K562 (cell line): ENCODE measurements around the gene TIGAR. TPM values are rescaled to one million over a fixed set of nuclear protein-coding genes. Genes with fewer than 3 reads are reported as not detected.

Source experiments
- ATAC-seq: fragments of 200-7000 bp; cut with Tn5 transposase; 3 replicates; pipeline ENCODE4 v1.9.1; 2020; ENCODE audit warnings: moderate library complexity
- BruUV-seq: library from RNA; stranded (reverse); fragments of 400-500 nt; replicated peaks from 2 replicates; lab custom pipeline; 2021; lab: Mats Ljungman, UMichigan
- CTCF ChIA-PET: fragments of 300-600 bp; formaldehyde crosslinking; extraction: SDS; loops from one replicate; lab custom pipeline; 2021; ENCODE audit warnings: low intra/inter-chr PET ratio; lab: Yijun Ruan, JAX
- POLR2A ChIA-PET: fragments of 300-600, 350-650 bp; sonication (Branson Sonifier 250); formaldehyde crosslinking; extraction: SDS; loops from one replicate; lab custom pipeline; 2021; ENCODE audit warnings: antibody characterized with exemption, inconsistent platforms; lab: Yijun Ruan, JAX
- DNase-seq, 4 experiments: peaks; one replicate each; pipeline versions ENCODE4 v3.0.0 to v3.0.0-alpha.2; 2011 to 2018; ENCODE audit warnings: low spot score in 3 of 4, mixed read lengths in 3 of 4; ENCODE audit errors: extremely low read depth in 1 of 4
- FAIRE-seq: peaks from 2 replicates; lab custom pipeline; 2011; peaks lifted over from hg19 to GRCh38; lab: Jason Lieb, UNC
- H2AFZ ChIP-seq: 2 replicates; pipeline ENCODE4 v1.6.0; 2011; ENCODE audit warnings: low read depth, low read length, control low read depth, inconsistent platforms
- H3K27ac ChIP-seq: fragments of 200-600 bp; 3 replicates; pipeline ENCODE4 v1.8.0; 2011; ENCODE audit warnings: low read depth, mild to moderate bottlenecking, control low read depth, inconsistent platforms, low read length, moderate library complexity, mixed read lengths; ENCODE audit errors: extremely low read depth
- H3K27me3 ChIP-seq, 2 experiments: fragments of 300-600 bp in 1 of 2; 2 replicates in 1 of 2; 3 replicates in 1 of 2; pipeline versions ENCODE4 v1.6.0 to v1.8.0; 2011; ENCODE audit warnings: inconsistent platforms in 2 of 2, low read length in 2 of 2, mild to moderate bottlenecking in 1 of 2, mixed read lengths in 1 of 2, moderate library complexity in 1 of 2; ENCODE audit not compliant: control insufficient read depth in 2 of 2, insufficient read depth in 2 of 2
- H3K36me3 ChIP-seq: fragments of 300-600 bp; 3 replicates; pipeline ENCODE4 v1.8.0; 2011; ENCODE audit warnings: mild to moderate bottlenecking, low read length, inconsistent platforms; ENCODE audit not compliant: control insufficient read depth, insufficient read depth
- H3K4me1 ChIP-seq, 2 experiments: fragments of 200-600 bp in 1 of 2; replicated peaks in 1 of 2; 2 replicates in 1 of 2; 3 replicates in 1 of 2; pipeline versions ENCODE4 v1.5.1 to v1.8.0; 2011; ENCODE audit warnings: inconsistent platforms in 2 of 2, low read length in 2 of 2, mild to moderate bottlenecking in 1 of 2, mixed read lengths in 1 of 2, moderate library complexity in 1 of 2; ENCODE audit not compliant: control insufficient read depth in 2 of 2, insufficient read depth in 2 of 2
- H3K4me2 ChIP-seq: 2 replicates; pipeline ENCODE4 v1.6.1; 2011; ENCODE audit warnings: low read length, control low read depth, inconsistent platforms, mixed read lengths; ENCODE audit not compliant: insufficient read depth
- H3K4me3 ChIP-seq: fragments of 200-600 bp; sonication (generic), shearing (Covaris generic); 2 replicates; pipeline ENCODE4 v1.5.1; 2016; ENCODE audit warnings: control low read depth, inconsistent platforms
- H3K79me2 ChIP-seq: fragments of 200-600 bp; 3 replicates; pipeline ENCODE4 v1.8.0; 2011; ENCODE audit warnings: low read length, inconsistent platforms; ENCODE audit not compliant: control insufficient read depth, insufficient read depth
- H3K9ac ChIP-seq, 2 experiments: 2 replicates each; pipeline versions ENCODE4 v1.6.0 to v1.6.1; 2011; ENCODE audit warnings: low read depth in 2 of 2, low read length in 2 of 2, control low read depth in 1 of 2, inconsistent platforms in 1 of 2, mild to moderate bottlenecking in 1 of 2, mixed read lengths in 1 of 2; ENCODE audit not compliant: insufficient read depth in 1 of 2
- H3K9me1 ChIP-seq: one replicate; pipeline ENCODE4 v1.6.0; 2011; ENCODE audit warnings: inconsistent platforms, mild to moderate bottlenecking, low read length, moderate library complexity; ENCODE audit not compliant: control insufficient read depth, insufficient read depth
- H3K9me3 ChIP-seq: replicated peaks from 2 replicates; pipeline ENCODE4 v1.5.1; 2011; ENCODE audit warnings: low read depth, low read length, inconsistent platforms; ENCODE audit not compliant: control insufficient read depth, insufficient read depth
- H4K20me1 ChIP-seq: replicated peaks from 2 replicates; pipeline ENCODE4 v1.6.1; 2011; ENCODE audit warnings: low read length, inconsistent platforms, mixed read lengths; ENCODE audit not compliant: control insufficient read depth, insufficient read depth
- FOXM1 ChIP-seq, 2 experiments: fragments of 450-650 bp in 1 of 2; sonication (generic) in 1 of 2; formaldehyde crosslinking in 1 of 2; IDR thresholded peaks; 2 replicates each; pipeline versions ENCODE4 v1.6.1 to v1.9.0; 2017 to 2022; ENCODE audit warnings: low read depth in 2 of 2, mild to moderate bottlenecking in 2 of 2, missing genetic modification reagents in 1 of 2, moderate library complexity in 1 of 2
- HMG20A ChIP-seq: fragments of 450-650 bp; formaldehyde crosslinking; conservative IDR thresholded peaks from 2 replicates; pipeline ENCODE4 v1.4.0; 2020; ENCODE audit warnings: mild to moderate bottlenecking, mixed read lengths
- HSF4 ChIP-seq: fragments of 250-450 bp; sonication (Bioruptor Pico); IDR thresholded peaks from 2 replicates; pipeline ENCODE4 v2.1.2; 2022; ENCODE audit warnings: mild to moderate bottlenecking, moderate library complexity, borderline replicate concordance
- NFXL1 ChIP-seq: fragments of 450-650 bp; formaldehyde crosslinking; IDR thresholded peaks from 2 replicates; pipeline ENCODE4 v1.4.0; 2021; ENCODE audit warnings: mild to moderate bottlenecking
- POLR2A ChIP-seq: fragments of 450-650 bp; conservative IDR thresholded peaks from 2 replicates; pipeline ENCODE4 v1.6.1; 2016
- POLR2G ChIP-seq: fragments of 200-400 bp; formaldehyde crosslinking; IDR thresholded peaks from 2 replicates; pipeline ENCODE4 v1.6.1; 2017; ENCODE audit warnings: low read depth, mild to moderate bottlenecking, antibody characterized with exemption, low read length, moderate library complexity
- RBFOX2 ChIP-seq: fragments of 200-400 bp; formaldehyde crosslinking; IDR thresholded peaks from 2 replicates; pipeline ENCODE4 v1.6.1; 2017; ENCODE audit warnings: low read depth, mild to moderate bottlenecking, low read length, moderate library complexity
- SP1 ChIP-seq: sonication (generic); formaldehyde crosslinking; IDR thresholded peaks from 2 replicates; pipeline ENCODE4 v1.8.1; 2022; ENCODE audit warnings: mild to moderate bottlenecking, missing genetic modification reagents
- SPI1 ChIP-seq: IDR thresholded peaks from 2 replicates; pipeline ENCODE4 v1.6.1; 2011; ENCODE audit warnings: low read depth, low read length, control low read depth, borderline replicate concordance
- SUPT5H ChIP-seq: fragments of 450-650 bp; IDR thresholded peaks from 2 replicates; pipeline ENCODE4 v1.6.1; 2016
- ZKSCAN3 ChIP-seq: fragments of 250-450 bp; sonication (Bioruptor Pico); IDR thresholded peaks from 2 replicates; pipeline ENCODE4 v1.4.0; 2020
- ZNF121 ChIP-seq: sonication (generic); formaldehyde crosslinking; conservative IDR thresholded peaks from 2 replicates; pipeline ENCODE4 v1.8.0; 2022; ENCODE audit warnings: missing genetic modification reagents
- WGBS: fragments of 100-300 bp; shearing (Covaris generic); methylation state at CpG from one replicate; pipeline ENCODE4 v1.1.6; 2016; ENCODE audit warnings: low coverage, mixed read lengths; ENCODE audit not compliant: insufficient coverage; ENCODE audit errors: missing lambda C conversion rate; 5-methylcytosine and 5-hydroxymethylcytosine counted together
- in situ Hi-C: fragments of 300-500 bp; cut with MboI; formaldehyde crosslinking; loops from 4 replicates; pipeline ENCODE4 v1.15.0; 2018; ENCODE audit warnings: inconsistent platforms, mixed read lengths
- intact Hi-C: fragments of 100-400 bp; cut with micrococcal nuclease; formaldehyde crosslinking; loops from 2 replicates; pipeline ENCODE4 v1.14.2; 2022
- polyA plus RNA-seq, 8 experiments: library from polyadenylated mRNA; depleted of rRNA in 4 of 8; stranded (reverse) in 5 of 8; unstranded in 3 of 8; fragments of >200 nt; fragmentation: Nextera tagmentation in 2 of 8; fragmentation: Illumina TruSeq in 1 of 8; extraction: Ambion mirVana in 2 of 8; extraction: Trizol in 1 of 8; gene quantifications; 2 replicates each; pipeline versions ENCODE4 v1.2.1 to v1.2.3, GENCODE V29; 2011 to 2014; ENCODE audit warnings: inconsistent platforms in 1 of 8, missing spikeins in 1 of 8
- total RNA-seq, 7 experiments: library from RNA; depleted of rRNA in 6 of 7; stranded (reverse); fragments of >200 nt in 6 of 7; fragmentation: Illumina TruSeq in 2 of 7; extraction: Trizol in 2 of 7; gene quantifications; 2 replicates each; pipeline versions ENCODE4 v1.2.1 to v1.2.3, GENCODE V29; 2011 to 2021; ENCODE audit warnings: low replicate concordance in 1 of 7
- TF ChIP-seq, protein P1 (sequence below), 2 experiments: fragments of 200-800 bp in 1 of 2; sonication (Bioruptor generic) in 1 of 2; sonication (generic) in 1 of 2; formaldehyde crosslinking in 1 of 2; IDR thresholded peaks in 1 of 2; conservative IDR thresholded peaks in 1 of 2; 2 replicates each; pipeline versions ENCODE4 v1.5.0 to v1.6.1; 2016 to 2020; ENCODE audit warnings: missing compliant biosample characterization in 1 of 2, missing genetic modification characterization in 1 of 2, missing genetic modification reagents in 1 of 2

Gene TIGAR
- total and polyA plus RNA-seq, 9 of the 15 experiments (the other 6 are each of a cell fraction or from before 2014, with no cell fraction given) = 0.11 to 1.0 (median 0.53) TPM; not detected in 2

DNA sequence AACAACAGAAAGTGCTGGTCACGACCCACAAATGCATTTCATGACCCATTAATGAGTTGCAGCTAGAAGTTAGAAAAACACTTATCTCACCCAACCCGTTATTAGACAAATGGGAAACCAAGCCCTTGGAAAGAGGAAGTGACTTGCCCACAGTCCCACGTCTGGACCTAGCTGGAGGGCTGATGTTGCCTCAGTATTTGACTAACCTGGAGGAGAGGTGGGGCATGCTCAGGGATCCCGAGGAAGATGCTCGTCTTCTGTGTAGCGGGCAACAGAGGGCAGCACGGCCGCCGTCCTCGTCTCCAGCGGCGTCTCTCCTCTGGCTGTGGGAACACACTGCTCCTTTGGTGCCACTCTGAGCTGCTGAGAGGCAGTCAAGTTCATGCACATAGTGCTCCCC lies 34.8 kb upstream of the TIGAR start:
- no peaks in the 10 kb centered on the region for H3K9me1 ChIP-seq
- H4K20me1 ChIP-seq = peaks cover 10% of the 10 kb centered on the region; the same call in 1 of the 2 replicates
- DNase-seq (no peak), FAIRE-seq (no peak), ATAC-seq (peak; percentile 6)
- H3K36me3 ChIP-seq = peaks cover 95% of the 10 kb centered on the region
- no peak overlapping the region for H3K4me2 ChIP-seq
- TF ChIP-seq HSF4 (CRISPR knock-in tag) (no peak), SPI1 (peak; percentile 74)
- TF ChIP-seq, all 486 proteins: peak for 1
- H3K9ac ChIP-seq = no peak overlapping the region
- POLR2A ChIA-PET = interaction anchor here (0.6 to 1.5 kb wide), 5 partner anchors 8 to 237 kb away, joined by 3 to 6 read pairs (median 4); no protein-coding TSS in a partner anchor
- no peaks in the 10 kb centered on the region for H3K9me3 ChIP-seq
- intact Hi-C loops (no loop called here), in situ Hi-C loops (loop anchor here (25.0 kb wide), 1 partner anchor 399 kb away; no protein-coding TSS in a partner anchor)
- WGBS = 82% methylated on average over 7 of the region's 12 CpGs
- no peak overlapping the region for H2AFZ ChIP-seq
- CTCF ChIA-PET = no interaction called here
- peaks cover 50% of the 10 kb centered on the region for H3K79me2 ChIP-seq
- H3K4me1 ChIP-seq = no peaks in the 10 kb centered on the region
- no peak overlapping the region for H3K4me3 ChIP-seq
- no peaks in the 10 kb centered on the region for H3K27me3 ChIP-seq
- BruUV-seq = no TSS peak
- H3K27ac ChIP-seq = no peak overlapping the region

DNA sequence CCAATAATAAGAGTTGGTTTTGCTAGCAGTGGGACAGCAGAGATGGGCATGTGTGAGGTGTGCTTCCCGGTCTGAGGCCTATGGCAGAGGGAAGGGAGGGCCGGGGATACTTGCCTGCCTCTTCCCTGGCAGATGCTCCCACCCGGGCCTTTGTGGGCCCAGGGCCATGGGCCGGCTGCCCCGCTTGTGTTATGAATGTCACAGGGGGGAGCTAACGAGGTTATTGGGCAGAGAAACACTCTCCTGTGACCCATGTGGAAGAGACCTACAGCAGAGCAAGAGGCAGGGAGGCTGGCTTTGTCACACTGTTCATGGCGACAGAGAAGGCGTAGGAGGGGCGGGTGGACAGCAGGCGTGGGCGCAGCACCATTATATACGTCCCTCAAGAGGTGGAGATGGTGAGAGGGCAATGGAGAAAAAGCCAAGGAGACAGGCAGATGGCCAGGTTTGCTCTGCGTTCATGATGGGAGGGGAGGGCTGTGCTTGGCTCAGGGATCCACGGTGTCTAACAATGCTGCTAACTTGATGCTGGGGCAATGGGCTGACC lies 34.2 kb upstream of the TIGAR start:
- Histone ChIP-seq H2AFZ (no peak overlapping the region), H3K4me2 (no peak overlapping the region), H3K27me3 (no peaks in the 10 kb centered on the region), H4K20me1 (peaks cover 13% of the 10 kb centered on the region; the same call in 1 of the 2 replicates), H3K9me1 (no peaks in the 10 kb centered on the region), H3K9ac (no peak overlapping the region), H3K4me3 (no peak overlapping the region), H3K4me1 (no peaks in the 10 kb centered on the region), H3K79me2 (peaks cover 54% of the 10 kb centered on the region), H3K36me3 (peaks cover 97% of the 10 kb centered on the region), H3K9me3 (no peaks in the 10 kb centered on the region), H3K27ac (no peak overlapping the region; the same call in 2 of the 3 replicates)
- intact Hi-C loops (no loop called here), in situ Hi-C loops (loop anchor here (25.0 kb wide), 1 partner anchor 400 kb away; no protein-coding TSS in a partner anchor)
- BruUV-seq = no TSS peak
- FAIRE-seq (no peak), ATAC-seq (peak; percentile 6), DNase-seq (no peak)
- ChIA-PET CTCF (no interaction called here), POLR2A (interaction anchor here (0.6 to 1.2 kb wide), 6 partner anchors 8 to 913 kb away, joined by 3 to 5 read pairs (median 4); no protein-coding TSS in a partner anchor)
- WGBS = 94% methylated on average over 9 of the region's 14 CpGs
- TF ChIP-seq NFXL1 (CRISPR knock-in tag) = no peak
- TF ChIP-seq FOXM1 (IDR thresholded peaks at IDR 0.05; ENCODE audit: low read depth) = no peak
- no peak for TF ChIP-seq FOXM1 (CRISPR knock-in tag; IDR thresholded peaks at IDR 0.05; ENCODE audit: low read depth)
- peak; percentile 51 for TF ChIP-seq RBFOX2
- TF ChIP-seq HMG20A (CRISPR knock-in tag) = no peak
- TF ChIP-seq, protein P1, sequence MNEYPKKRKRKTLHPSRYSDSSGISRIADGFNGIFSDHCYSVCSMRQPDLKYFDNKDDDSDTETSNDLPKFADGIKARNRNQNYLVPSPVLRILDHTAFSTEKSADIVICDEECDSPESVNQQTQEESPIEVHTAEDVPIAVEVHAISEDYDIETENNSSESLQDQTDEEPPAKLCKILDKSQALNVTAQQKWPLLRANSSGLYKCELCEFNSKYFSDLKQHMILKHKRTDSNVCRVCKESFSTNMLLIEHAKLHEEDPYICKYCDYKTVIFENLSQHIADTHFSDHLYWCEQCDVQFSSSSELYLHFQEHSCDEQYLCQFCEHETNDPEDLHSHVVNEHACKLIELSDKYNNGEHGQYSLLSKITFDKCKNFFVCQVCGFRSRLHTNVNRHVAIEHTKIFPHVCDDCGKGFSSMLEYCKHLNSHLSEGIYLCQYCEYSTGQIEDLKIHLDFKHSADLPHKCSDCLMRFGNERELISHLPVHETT (CRISPR knock-in tag; conservative IDR thresholded peaks at IDR 0.05 in 1 of 2, IDR thresholded peaks at IDR 0.05 in 1 of 2) = no peak
- no peak for TF ChIP-seq HSF4 (CRISPR knock-in tag)
- TF ChIP-seq ZNF121 = no peak
- TF ChIP-seq SP1 = no peak
- 0 out of 2 replicates have a peak, but pooled peaks have one; percentile 37 for TF ChIP-seq POLR2G
- peak; percentile 39 for TF ChIP-seq POLR2A
- peak; percentile 36; the same call in 1 of the 2 replicates for TF ChIP-seq SUPT5H
- TF ChIP-seq ZKSCAN3 (CRISPR knock-in tag) = no peak
